Hepatocyte (in vitro differentiated cells): Measurements from ENCODE around the gene RABGAP1. TPM values are rescaled to one million over a fixed set of nuclear protein-coding genes. Genes with fewer than 3 reads are reported as not detected.

Experiments used
- DNase-seq: peaks from one replicate; pipeline ENCODE4 v3.0.0-alpha.2; 2016; ENCODE audit warnings: low spot score
- H2AFZ ChIP-seq: fragments of 200-600 bp; sonication (generic); 2 replicates; pipeline ENCODE4 v1.6.0; 2016; ENCODE audit warnings: antibody characterized with exemption, mild to moderate bottlenecking
- H3K27ac ChIP-seq: fragments of 200-600 bp; sonication (generic); 2 replicates; pipeline ENCODE4 v1.5.1; 2016; ENCODE audit warnings: mild to moderate bottlenecking
- H3K27me3 ChIP-seq: fragments of 200-600 bp; sonication (generic); 2 replicates; pipeline ENCODE4 v1.6.1; 2016
- H3K36me3 ChIP-seq: fragments of 200-600 bp; sonication (generic); replicated peaks from 2 replicates; pipeline ENCODE4 v1.5.1; 2016; ENCODE audit warnings: low read depth; ENCODE audit not compliant: insufficient read depth
- H3K4me1 ChIP-seq: fragments of 200-600 bp; sonication (generic); 2 replicates; pipeline ENCODE4 v1.5.1; 2016; ENCODE audit warnings: mild to moderate bottlenecking, moderate library complexity; ENCODE audit not compliant: insufficient read depth
- H3K4me2 ChIP-seq: fragments of 200-600 bp; sonication (generic); 2 replicates; pipeline ENCODE4 v1.6.0; 2016
- H3K4me3 ChIP-seq: fragments of 200-600 bp; sonication (generic); 2 replicates; pipeline ENCODE4 v1.5.1; 2016; ENCODE audit warnings: mild to moderate bottlenecking
- H3K79me2 ChIP-seq: fragments of 200-600 bp; sonication (generic); 2 replicates; pipeline ENCODE4 v1.6.0; 2017; ENCODE audit warnings: mild to moderate bottlenecking
- H3K9me2 ChIP-seq: fragments of 200-600 bp; sonication (generic); replicated peaks from 2 replicates; pipeline ENCODE4 v1.6.0; 2017; ENCODE audit warnings: mild to moderate bottlenecking; ENCODE audit not compliant: insufficient read depth
- H3K9me3 ChIP-seq: fragments of 200-600 bp; sonication (generic); 2 replicates; pipeline ENCODE4 v1.5.1; 2016; ENCODE audit warnings: low read depth, mild to moderate bottlenecking
- H4K20me1 ChIP-seq: fragments of 200-600 bp; sonication (generic); 2 replicates; pipeline ENCODE4 v1.6.0; 2016; ENCODE audit warnings: mild to moderate bottlenecking; ENCODE audit not compliant: insufficient read depth, poor library complexity, severe bottlenecking
- EZH2 ChIP-seq: fragments of 200-600 bp; sonication (generic); IDR thresholded peaks from 2 replicates; pipeline ENCODE4 v1.6.1; 2016; ENCODE audit warnings: antibody characterized with exemption, mild to moderate bottlenecking, borderline replicate concordance
- EZH2phosphoT487 ChIP-seq: fragments of 200-600 bp; sonication (generic); IDR thresholded peaks from one replicate; pipeline ENCODE4 v1.6.1; 2018; ENCODE audit warnings: antibody characterized with exemption, mild to moderate bottlenecking, low read depth, moderate library complexity; ENCODE audit not compliant: unreplicated experiment, severe bottlenecking
- WGBS: methylation state at CpG from one replicate; pipeline ENCODE4 v1.1.6; 2016; ENCODE audit warnings: low lambda C conversion rate; ENCODE audit errors: missing lambda C conversion rate; 5-methylcytosine and 5-hydroxymethylcytosine counted together
- polyA plus RNA-seq: library from polyadenylated mRNA; unstranded; fragments of >200 nt; fragmentation: Nextera tagmentation; extraction: Ambion mirVana; gene quantifications from 2 replicates; pipeline ENCODE4 v1.2.1, GENCODE V29; 2016
- total RNA-seq: library from RNA; depleted of rRNA; stranded (reverse); fragments of >200 nt; gene quantifications from 2 replicates; pipeline ENCODE4 v1.2.3, GENCODE V29; 2014
- TF ChIP-seq, protein P1 (sequence below): fragments of 200-600 bp; sonication (generic); IDR thresholded peaks from 2 replicates; pipeline ENCODE4 v1.5.1; 2016; ENCODE audit warnings: antibody characterized with exemption, mild to moderate bottlenecking; ENCODE audit not compliant: poor library complexity

Gene RABGAP1
- total and polyA plus RNA-seq, 2 experiments from 2014 or later = 26.8 to 58.4 TPM

DNA sequence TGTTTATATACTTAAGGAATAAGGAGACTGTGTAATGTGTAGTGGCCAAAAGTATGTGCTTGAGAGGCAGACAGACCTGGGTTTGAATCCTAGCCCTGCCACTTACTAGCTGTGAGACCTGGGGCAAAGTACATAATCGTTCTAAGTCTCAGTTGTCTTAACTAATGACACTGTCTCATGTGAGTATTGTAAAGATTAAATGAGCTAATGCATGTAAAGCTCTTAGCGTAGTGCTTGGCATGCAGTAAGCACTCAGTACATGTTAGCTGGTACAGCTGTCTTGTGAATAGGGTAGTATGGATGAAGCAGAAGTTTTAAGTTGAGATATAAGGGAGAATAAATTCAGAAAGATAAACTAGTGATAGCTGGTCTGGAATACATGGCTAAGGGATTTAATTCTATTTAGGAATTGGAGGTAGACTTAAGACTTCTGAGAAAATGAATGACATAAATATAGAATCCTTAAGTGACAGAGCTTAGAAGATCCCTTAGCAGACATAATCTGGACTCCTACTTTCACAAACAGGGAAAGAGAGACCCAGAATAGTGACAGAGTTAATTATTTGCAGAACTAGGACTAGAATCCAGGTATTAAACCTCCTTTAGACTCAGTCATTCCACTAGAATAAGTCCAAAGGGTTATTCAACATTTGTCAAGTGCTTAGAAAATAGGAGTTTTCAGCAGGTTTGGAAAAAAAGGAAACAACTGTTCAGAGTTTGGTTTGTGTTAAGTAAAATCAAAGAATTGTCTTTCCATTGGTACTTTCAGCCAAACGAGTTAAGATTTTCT is 105.8 kb downstream of the RABGAP1 start:
- WGBS = 61% methylated on average over 3 of the region's 3 CpGs
- no peak for DNase-seq

GRCh38 chr9:123048748-123049147 is 107.9 kb downstream of the RABGAP1 start:
- H3K27ac ChIP-seq = peak overlapping the region; percentile 43
- DNase-seq = no peak

More for the DNA sequence above, 105.8 kb downstream of the RABGAP1 start:
- Histone ChIP-seq H3K36me3 (no peaks in the 10 kb centered on the region), H3K4me1 (peaks cover 23% of the 10 kb centered on the region), H2AFZ (no peak overlapping the region), H3K27ac (peak overlapping the region; percentile 46), H4K20me1 (no peaks in the 10 kb centered on the region), H3K9me3 (no peaks in the 10 kb centered on the region), H3K27me3 (no peaks in the 10 kb centered on the region), H3K9me2 (no peaks in the 10 kb centered on the region), H3K4me3 (no peak overlapping the region), H3K79me2 (no peaks in the 10 kb centered on the region), H3K4me2 (peak overlapping the region; percentile 19)
- no peak for TF ChIP-seq EZH2
- TF ChIP-seq EZH2phosphoT487 = no peak
- TF ChIP-seq, protein P1, sequence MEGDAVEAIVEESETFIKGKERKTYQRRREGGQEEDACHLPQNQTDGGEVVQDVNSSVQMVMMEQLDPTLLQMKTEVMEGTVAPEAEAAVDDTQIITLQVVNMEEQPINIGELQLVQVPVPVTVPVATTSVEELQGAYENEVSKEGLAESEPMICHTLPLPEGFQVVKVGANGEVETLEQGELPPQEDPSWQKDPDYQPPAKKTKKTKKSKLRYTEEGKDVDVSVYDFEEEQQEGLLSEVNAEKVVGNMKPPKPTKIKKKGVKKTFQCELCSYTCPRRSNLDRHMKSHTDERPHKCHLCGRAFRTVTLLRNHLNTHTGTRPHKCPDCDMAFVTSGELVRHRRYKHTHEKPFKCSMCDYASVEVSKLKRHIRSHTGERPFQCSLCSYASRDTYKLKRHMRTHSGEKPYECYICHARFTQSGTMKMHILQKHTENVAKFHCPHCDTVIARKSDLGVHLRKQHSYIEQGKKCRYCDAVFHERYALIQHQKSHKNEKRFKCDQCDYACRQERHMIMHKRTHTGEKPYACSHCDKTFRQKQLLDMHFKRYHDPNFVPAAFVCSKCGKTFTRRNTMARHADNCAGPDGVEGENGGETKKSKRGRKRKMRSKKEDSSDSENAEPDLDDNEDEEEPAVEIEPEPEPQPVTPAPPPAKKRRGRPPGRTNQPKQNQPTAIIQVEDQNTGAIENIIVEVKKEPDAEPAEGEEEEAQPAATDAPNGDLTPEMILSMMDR = no peak

GRCh38 chr9:123049589-123050222 is 108.9 kb downstream of the RABGAP1 start:
- DNase-seq = peak; percentile 23
- H3K9me3 ChIP-seq = no peaks in the 10 kb centered on the region
- no peak overlapping the region for H3K4me2 ChIP-seq
- H3K4me1 ChIP-seq = peaks cover 23% of the 10 kb centered on the region
- 38% methylated on average over 3 of the region's 3 CpGs for WGBS
- H2AFZ ChIP-seq = no peak overlapping the region
- H3K9me2 ChIP-seq = no peaks in the 10 kb centered on the region
- H3K36me3 ChIP-seq = no peaks in the 10 kb centered on the region
- no peak overlapping the region for H3K4me3 ChIP-seq
- H4K20me1 ChIP-seq = no peaks in the 10 kb centered on the region
- H3K27ac ChIP-seq = peak overlapping the region; percentile 43
- TF ChIP-seq, protein P1 = no peak
- no peak for TF ChIP-seq EZH2
- TF ChIP-seq EZH2phosphoT487 = no peak
- H3K79me2 ChIP-seq = peaks cover 3% of the 10 kb centered on the region
- H3K27me3 ChIP-seq = no peaks in the 10 kb centered on the region

More at GRCh38 chr9:123048748-123049147, 107.9 kb downstream of the RABGAP1 start:
- H3K9me3 ChIP-seq = no peaks in the 10 kb centered on the region
- 61% methylated on average over 2 of the region's 2 CpGs for WGBS
- H3K9me2 ChIP-seq = no peaks in the 10 kb centered on the region
- no peak for TF ChIP-seq EZH2
- TF ChIP-seq EZH2phosphoT487 = no peak
- TF ChIP-seq, protein P1 = no peak
- H2AFZ ChIP-seq = no peak overlapping the region
- no peaks in the 10 kb centered on the region for H4K20me1 ChIP-seq
- H3K79me2 ChIP-seq = peaks cover 3% of the 10 kb centered on the region
- peaks cover 23% of the 10 kb centered on the region for H3K4me1 ChIP-seq
- no peaks in the 10 kb centered on the region for H3K36me3 ChIP-seq
- H3K4me2 ChIP-seq = no peak overlapping the region
- H3K4me3 ChIP-seq = no peak overlapping the region
- no peaks in the 10 kb centered on the region for H3K27me3 ChIP-seq
